Activated CD4-positive, alpha-beta T cell treated with anti-CD3 and anti-CD28 coated beads, Interleukin-2, amount 50 U/mL, for 48 hours (primary cell): ENCODE measurements around the gene NDUFB7.
"Not testable (repeated sequence)": the region's sequence is repeated elsewhere in the genome, so short reads cannot be mapped to it uniquely, and the experiment has no call there.

Source experiments
- DNase-seq, 2 experiments: peaks; one replicate each; pipeline ENCODE4 v3.0.0-alpha.2; 2020

The NDUFB7 gene

GRCh38 chr19:14552006-14552360 lies 19.9 kb downstream of the NDUFB7 start:
- DNase-seq = not testable (repeated sequence)

- peak; percentile 63 to 71 for DNase-seq
These were observed 20.5 kb downstream of the NDUFB7 start for GRCh38 chr19:14551134-14552005.

GRCh38 chr19:14550201-14550754 lies 21.6 kb downstream of the NDUFB7 start:
- no peak for DNase-seq

- no peak for DNase-seq
These were observed 26.2 kb downstream of the NDUFB7 start for GRCh38 chr19:14545716-14546082.

- DNase-seq = no peak
These were observed 26.7 kb downstream of the NDUFB7 start for GRCh38 chr19:14544977-14545715.

GRCh38 chr19:14544047-14544446 lies 27.8 kb downstream of the NDUFB7 start:
- no peak for DNase-seq

GRCh38 chr19:14542711-14543328 lies 29.0 kb downstream of the NDUFB7 start:
- no peak for DNase-seq

- not testable (repeated sequence) for DNase-seq
These were observed 29.9 kb downstream of the NDUFB7 start for GRCh38 chr19:14541979-14542378.

- DNase-seq = no peak
These were observed 30.9 kb downstream of the NDUFB7 start for GRCh38 chr19:14540741-14541525.

GRCh38 chr19:14536926-14537692 lies 34.8 kb downstream of the NDUFB7 start:
- peak; percentile 47 to 58 for DNase-seq

GRCh38 chr19:14533450-14533849 lies 38.4 kb downstream of the NDUFB7 start:
- no peak for DNase-seq

GRCh38 chr19:14530506-14530905 lies 41.4 kb downstream of the NDUFB7 start:
- no peak for DNase-seq

- DNase-seq = no peak
These were observed 41.9 kb downstream of the NDUFB7 start for GRCh38 chr19:14530005-14530348.

- peak; percentile 100 for DNase-seq
These were observed 42.4 kb downstream of the NDUFB7 start, which contains the start of gene TECR for GRCh38 chr19:14529254-14530004. TECR (plus strand) TSS chr19:14529594; CDS start chr19:14529697, 103 bp downstream.

GRCh38 chr19:14528419-14529253 lies 43.2 kb downstream of the NDUFB7 start:
- DNase-seq = no peak

GRCh38 chr19:14526423-14526822 lies 45.4 kb downstream of the NDUFB7 start:
- no peak for DNase-seq

- no peak for DNase-seq
These were observed 46.1 kb downstream of the NDUFB7 start for GRCh38 chr19:14525729-14526128.

- no peak for DNase-seq
These were observed 51.3 kb downstream of the NDUFB7 start for GRCh38 chr19:14520543-14520942.

GRCh38 chr19:14519860-14520407 lies 51.9 kb downstream of the NDUFB7 start:
- no peak for DNase-seq
